HG03521 (cell line): ENCODE data around the gene TTC24.
"Not testable (repeated sequence)": the region's sequence is repeated elsewhere in the genome, so short reads cannot be mapped to it uniquely, and the experiment has no call there.

Source experiments
- ATAC-seq: cut with Tn5 transposase; IDR thresholded peaks from one replicate; pipeline ENCODE4 v1.9.1; 2021; ENCODE audit warnings: mild to moderate bottlenecking, moderate library complexity; ENCODE audit not compliant: unreplicated experiment

Gene TTC24

DNA sequence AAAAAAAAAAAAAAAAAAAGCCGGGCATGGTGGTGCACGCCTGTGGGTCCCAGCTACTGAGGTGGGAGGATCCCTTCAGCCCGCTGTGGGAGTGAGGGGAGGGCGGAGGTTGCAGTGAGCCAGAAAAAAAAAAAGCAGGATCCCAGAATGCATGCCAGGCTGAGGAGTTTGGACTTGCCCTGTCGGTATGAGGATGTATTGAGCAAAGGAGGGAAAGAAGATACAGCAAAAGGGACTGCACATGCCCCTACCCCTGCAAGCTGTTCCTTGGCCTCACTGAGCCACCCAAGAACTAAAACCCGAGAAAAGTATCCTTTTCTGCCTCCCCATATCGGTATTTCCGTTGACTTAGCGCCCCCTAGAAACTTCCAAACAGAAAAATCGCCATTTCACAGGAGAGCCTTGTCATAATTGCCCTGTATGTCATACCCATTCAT lies 23.1 kb downstream of the TTC24 start:
- no peak for ATAC-seq

GRCh38 chr1:156607344-156607743 lies 27.8 kb downstream of the TTC24 start:
- ATAC-seq, result not testable (repeated sequence)

DNA sequence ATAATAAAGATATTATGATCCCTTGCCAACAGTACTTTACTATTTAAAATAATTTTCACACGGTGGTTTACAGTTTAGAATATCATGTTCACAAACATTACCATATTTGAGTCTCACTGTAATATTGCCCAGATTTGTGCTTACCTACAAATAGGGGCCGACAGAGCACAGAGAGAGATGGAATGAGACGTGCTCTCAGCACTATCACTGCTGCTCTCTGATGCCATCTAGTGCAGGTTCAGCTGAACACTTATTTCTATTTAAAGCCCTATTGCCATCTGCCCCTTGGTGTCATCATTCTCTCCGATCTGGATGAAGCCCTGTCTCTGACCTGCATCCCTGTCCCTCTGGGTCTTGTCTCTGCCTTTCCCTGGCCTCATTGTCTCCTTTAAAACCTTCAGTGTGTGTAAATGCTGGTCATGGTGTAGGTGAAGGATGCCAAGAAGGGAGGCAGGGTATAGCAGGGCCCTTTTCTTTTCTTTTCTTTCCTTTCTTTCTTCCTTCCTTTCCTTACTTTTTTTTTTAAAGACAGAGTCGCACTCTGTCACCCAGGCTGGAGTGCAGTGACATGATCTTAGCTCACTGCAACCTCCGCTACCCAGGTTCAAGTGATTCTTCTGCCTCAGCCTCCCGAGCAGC lies 28.6 kb downstream of the TTC24 start:
- ATAC-seq, result peak; percentile 48

GRCh38 chr1:156608981-156609380 lies 29.5 kb downstream of the TTC24 start:
- no peak for ATAC-seq

DNA sequence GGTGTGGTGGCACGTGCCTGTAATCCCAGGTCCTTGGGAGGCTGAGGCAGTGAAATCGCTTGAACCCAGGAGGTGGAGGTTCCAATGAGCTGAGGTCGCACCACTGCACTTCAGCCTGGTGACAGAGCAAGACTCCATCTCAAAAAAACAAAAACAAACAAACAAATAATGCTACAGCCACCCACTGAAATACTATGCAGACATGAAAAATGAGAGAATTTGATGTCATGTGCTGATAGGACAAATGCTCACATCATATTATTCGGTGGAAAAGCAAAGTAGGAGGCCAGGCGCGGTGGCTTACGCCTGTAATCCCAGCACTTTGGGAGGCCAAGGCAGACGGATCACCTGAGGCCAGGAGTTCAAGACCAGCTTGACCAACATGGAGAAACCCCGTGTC lies 30.5 kb downstream of the TTC24 start:
- ATAC-seq, result not testable (repeated sequence)

DNA sequence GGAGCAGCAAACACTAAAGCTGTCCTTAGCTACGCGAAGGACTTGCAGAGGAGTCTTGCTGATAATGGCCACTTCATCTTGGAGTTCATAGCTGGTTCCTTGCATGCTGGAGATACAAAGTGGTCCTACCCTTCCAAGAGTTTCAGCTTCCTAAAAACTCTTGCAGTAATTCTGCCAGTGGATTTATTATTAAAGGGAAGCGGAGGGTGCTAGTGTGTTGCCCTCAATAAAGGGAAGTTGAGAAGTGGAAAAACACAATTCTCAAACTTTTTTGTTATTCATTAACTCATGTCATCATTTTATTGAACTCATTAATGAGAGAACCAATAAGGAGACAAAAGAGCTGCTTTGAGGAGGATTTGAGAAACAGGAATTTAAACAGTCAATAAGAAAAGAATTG lies 33.1 kb downstream of the TTC24 start:
- ATAC-seq, result no peak

DNA sequence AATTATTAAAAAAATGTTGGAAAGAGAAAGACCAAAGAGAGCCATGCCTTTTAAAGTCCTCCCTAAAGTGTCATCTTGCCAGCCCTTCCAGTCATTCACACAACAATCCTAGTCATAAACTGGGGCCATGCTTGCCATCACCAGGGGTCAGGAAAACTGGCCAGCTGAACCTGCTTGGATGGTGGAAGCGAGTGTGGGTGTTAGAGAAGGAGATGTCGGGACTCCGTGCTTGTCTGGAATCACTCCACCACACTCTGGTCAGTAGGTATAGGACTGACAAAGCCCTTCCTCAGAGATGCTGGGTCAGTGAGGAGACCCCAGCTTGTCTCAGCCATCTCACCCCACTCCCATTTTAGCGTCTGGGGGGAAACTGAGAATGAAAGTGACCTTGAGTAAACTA lies 36.4 kb downstream of the TTC24 start:
- no peak for ATAC-seq

DNA sequence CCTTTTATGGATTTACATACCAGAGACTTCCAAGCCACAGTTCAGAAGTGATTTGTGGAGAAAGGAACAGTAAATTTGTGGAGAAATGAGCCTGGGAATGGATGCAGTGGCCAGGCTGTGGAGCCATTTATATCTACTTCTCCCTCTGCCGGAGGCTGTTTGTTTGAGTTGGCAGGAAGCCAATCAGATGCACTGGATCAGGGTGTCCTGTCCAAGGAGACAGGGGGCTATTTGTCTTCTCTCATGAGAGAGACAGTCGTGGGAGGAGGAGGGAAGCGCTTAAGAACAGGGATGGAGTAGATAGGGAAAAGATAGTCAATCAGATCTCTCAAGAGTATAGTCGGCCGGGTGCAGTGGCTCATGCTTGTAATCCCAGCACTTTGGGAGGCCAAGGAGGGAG lies 36.9 kb downstream of the TTC24 start:
- no peak for ATAC-seq

DNA sequence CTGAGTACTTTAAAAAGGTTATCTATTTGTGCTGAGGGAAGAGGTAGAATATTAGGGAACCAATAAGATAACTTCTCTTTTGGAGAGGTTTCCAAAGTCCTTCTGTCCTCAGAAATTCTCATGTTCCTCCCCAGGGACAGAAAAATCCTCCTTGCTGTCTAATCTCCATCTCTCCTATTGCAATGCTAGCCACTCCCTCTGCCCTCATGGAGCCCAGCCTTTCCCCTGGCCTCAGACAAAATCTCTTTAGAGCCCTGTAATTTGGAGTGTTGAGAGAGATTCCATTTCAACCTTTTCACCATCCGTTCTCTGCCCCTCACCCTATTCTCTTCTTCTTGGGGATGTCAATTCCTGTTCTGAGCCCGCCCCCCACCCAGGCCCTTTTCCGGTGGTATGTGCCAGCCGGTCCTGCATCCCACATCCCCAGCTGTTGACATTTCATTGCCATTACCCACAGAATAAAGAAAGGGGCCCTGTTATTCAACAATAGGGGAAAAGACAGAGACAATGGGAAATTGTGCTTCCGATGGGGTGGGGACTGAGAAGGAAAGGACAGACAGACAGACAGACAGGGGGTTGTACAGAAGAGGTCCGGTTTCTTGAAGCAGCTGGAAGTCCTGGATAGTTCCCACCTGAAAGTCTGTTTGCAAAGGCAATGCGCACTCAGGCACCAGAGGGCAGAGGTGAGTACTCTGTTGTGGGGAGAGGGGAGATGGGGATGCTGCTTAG lies 39.5 kb downstream of the TTC24 start, which contains the start of gene HAPLN2:
Gene HAPLN2 (plus strand): TSS at position 563 of the 729 bp plus-strand sequence. CDS start 4,076 bp downstream, outside the sequence.
- no peak for ATAC-seq

DNA sequence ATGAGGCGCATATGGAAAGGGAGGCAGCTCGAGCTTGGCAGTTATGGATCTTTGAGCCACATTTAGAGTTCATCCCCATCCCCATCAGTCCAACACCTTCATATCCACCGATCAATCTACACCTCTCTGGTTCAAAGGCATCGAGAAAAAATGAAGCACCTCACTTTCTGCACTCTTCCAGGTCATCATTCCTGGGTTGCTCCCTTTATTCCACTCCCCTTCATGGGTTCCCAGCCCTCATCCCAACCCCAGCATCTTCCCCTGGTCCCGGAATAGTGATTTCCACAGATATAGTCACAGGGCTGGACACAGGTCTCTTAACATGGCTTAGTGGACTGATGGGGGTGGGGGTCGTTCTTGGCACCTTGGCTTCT lies 40.0 kb downstream of the TTC24 start:
- no peak for ATAC-seq

GRCh38 chr1:156622581-156623297 lies 43.2 kb downstream of the TTC24 start:
- no peak for ATAC-seq

DNA sequence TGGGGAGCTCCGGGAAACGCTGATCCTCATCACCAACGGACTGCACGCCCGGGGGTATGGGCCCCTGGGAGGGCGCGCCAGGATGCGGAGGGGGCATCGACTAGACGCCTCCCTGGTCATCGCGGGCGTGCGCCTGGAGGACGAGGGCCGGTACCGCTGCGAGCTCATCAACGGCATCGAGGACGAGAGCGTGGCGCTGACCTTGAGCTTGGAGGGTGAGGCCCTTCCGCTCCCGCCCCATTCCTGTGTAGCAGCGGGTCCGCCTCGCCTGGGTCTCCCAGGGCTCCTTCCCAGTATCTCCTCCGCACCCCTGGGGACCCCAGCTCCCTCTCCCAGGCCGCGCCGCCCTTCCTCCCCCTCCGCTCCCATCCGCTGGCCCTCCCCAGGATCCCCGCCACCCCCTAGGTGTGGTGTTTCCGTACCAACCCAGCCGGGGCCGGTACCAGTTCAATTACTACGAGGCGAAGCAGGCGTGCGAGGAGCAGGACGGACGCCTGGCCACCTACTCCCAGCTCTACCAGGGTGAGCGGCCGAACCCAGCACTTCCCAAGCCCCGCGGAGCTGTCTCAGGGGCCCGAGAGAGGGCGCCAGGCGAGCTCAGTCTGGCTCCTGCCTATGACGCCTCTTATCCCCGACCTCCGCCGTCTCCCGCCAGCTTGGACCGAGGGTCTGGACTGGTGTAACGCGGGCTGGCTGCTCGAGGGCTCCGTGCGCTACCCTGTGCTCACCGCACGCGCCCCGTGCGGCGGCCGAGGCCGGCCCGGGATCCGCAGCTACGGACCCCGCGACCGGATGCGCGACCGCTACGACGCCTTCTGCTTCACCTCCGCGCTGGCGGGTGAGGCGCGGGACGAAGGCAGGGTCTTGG lies 44.7 kb downstream of the TTC24 start:
- ATAC-seq, result no peak

DNA sequence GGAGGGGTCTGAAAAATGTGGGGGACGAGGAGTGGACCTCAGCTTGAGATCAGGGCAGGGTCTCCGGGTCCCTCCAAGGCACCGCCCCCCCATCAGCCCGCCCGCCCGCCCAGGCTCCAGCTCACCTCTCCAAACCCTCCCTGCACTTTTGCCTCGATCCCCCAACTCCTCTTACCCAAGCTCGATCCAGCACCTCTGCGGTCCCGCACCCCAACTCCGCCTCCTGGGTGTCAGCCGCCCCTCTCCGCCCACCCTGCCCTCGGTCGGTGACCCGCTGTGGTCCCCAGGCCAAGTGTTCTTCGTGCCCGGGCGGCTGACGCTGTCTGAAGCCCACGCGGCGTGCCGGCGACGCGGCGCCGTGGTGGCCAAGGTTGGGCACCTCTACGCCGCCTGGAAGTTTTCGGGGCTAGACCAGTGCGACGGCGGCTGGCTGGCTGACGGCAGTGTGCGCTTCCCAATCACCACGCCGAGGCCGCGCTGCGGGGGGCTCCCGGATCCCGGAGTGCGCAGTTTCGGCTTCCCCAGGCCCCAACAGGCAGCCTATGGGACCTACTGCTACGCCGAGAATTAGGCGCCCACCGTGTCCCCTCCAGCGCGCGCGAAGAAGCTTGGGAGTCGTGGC lies 45.4 kb downstream of the TTC24 start:
- no peak for ATAC-seq

- no peak for ATAC-seq
Measured at GRCh38 chr1:156625436-156626078, 46.0 kb downstream of the TTC24 start.

GRCh38 chr1:156626079-156626438 lies 46.5 kb downstream of the TTC24 start:
- no peak for ATAC-seq

DNA sequence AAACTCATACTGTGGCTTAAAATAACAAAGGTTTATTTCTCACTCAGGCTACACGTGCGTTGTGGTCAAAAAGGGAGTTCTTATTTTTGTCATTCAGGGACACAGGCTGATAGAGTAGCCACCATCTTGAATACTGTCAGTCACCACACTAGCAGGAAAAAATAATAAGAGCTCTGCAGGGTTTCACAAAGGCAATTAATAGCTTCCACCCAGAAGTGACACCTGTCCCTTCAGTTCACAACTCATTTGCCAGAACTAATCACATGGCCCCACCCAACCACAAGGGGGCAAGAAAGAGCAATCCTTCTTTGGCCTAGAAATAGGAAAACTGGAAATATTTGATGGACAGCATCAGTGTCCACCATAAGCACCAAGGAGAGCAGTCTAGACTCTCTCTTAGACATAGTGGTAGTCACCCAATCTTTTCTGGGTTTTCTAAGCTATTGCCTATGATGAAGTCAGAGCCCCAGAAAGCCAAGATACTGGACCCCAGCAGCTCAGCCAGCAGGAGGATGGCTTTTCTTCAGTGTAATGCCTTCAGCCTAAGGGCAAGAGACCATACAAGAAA lies 47.9 kb downstream of the TTC24 start:
- ATAC-seq, result no peak

- no peak for ATAC-seq
Measured at GRCh38 chr1:156629823-156630449, 50.4 kb downstream of the TTC24 start.

DNA sequence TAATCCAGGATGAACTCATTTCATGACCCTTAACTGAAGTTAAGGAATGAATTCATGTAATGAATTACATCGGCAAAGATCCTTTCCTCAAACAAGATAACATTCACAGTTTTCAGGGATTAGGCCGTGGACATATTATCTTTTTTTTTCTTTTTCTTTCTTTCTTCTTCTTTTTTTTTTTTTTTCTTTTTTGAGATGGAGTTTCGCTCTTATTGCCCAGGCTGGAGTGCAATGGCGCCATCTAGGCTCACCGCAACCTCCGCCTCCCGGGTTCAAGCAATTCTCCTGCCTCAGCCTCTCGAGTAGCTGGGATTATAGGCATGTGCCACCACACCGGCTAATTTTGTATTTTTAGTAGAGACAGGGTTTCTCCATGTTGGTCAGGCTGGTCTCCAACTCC lies 51.6 kb downstream of the TTC24 start:
- ATAC-seq, result not testable (repeated sequence)

GRCh38 chr1:156632355-156632754 lies 52.8 kb downstream of the TTC24 start:
- ATAC-seq, result no peak
